Measurements from ENCODE around the gene HSPA1A.

- TF ChIP-seq POLR2A (IDR thresholded peaks at IDR 0.05): no peak
- TF ChIP-seq, protein P1, sequence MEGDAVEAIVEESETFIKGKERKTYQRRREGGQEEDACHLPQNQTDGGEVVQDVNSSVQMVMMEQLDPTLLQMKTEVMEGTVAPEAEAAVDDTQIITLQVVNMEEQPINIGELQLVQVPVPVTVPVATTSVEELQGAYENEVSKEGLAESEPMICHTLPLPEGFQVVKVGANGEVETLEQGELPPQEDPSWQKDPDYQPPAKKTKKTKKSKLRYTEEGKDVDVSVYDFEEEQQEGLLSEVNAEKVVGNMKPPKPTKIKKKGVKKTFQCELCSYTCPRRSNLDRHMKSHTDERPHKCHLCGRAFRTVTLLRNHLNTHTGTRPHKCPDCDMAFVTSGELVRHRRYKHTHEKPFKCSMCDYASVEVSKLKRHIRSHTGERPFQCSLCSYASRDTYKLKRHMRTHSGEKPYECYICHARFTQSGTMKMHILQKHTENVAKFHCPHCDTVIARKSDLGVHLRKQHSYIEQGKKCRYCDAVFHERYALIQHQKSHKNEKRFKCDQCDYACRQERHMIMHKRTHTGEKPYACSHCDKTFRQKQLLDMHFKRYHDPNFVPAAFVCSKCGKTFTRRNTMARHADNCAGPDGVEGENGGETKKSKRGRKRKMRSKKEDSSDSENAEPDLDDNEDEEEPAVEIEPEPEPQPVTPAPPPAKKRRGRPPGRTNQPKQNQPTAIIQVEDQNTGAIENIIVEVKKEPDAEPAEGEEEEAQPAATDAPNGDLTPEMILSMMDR (IDR thresholded peaks at IDR 0.05 in 8 of 11, conservative IDR thresholded peaks at IDR 0.05 in 3 of 11): no peak
- TF ChIP-seq POLR2AphosphoS5 (IDR thresholded peaks at IDR 0.05): no peak
These were observed 4.5 kb downstream of the HSPA1A start for GRCh38 chr6:31819871-31820299.

Measured in spleen (tissue), 7 donors.